Epidermal melanocyte (primary cell): Measurements from ENCODE around the gene BCL6.

ENCODE experiments used
- DNase-seq: peaks from one replicate; pipeline ENCODE4 v3.0.0; 2011; ENCODE audit warnings: low spot score; ENCODE audit not compliant: insufficient read length

The BCL6 gene

GRCh38 chr3:187762792-187763191, 17.5 kb upstream of the BCL6 start:
- no peak for DNase-seq

- no peak for DNase-seq
These were observed 14.3 kb upstream of the BCL6 start for GRCh38 chr3:187759601-187760000.

GRCh38 chr3:187758318-187758955, 13.2 kb upstream of the BCL6 start:
- no peak for DNase-seq

GRCh38 chr3:187753516-187753915, 8.2 kb upstream of the BCL6 start:
- no peak for DNase-seq

GRCh38 chr3:187750513-187751123, 5.3 kb upstream of the BCL6 start:
- DNase-seq = no peak

GRCh38 chr3:187750006-187750512, 4.8 kb upstream of the BCL6 start:
- no peak for DNase-seq

- DNase-seq = peak; percentile 33
These were observed 2.8 kb upstream of the BCL6 start for GRCh38 chr3:187748050-187748481.

- no peak for DNase-seq
These were observed 2.2 kb upstream of the BCL6 start for GRCh38 chr3:187747506-187747905.

- no peak for DNase-seq
These were observed 1.4 kb upstream of the BCL6 start for GRCh38 chr3:187746442-187747281.

- no peak for DNase-seq
These were observed 782 bp upstream of the BCL6 start for GRCh38 chr3:187746059-187746441.

GRCh38 chr3:187744169-187745151, 808 bp downstream of the BCL6 start:
- no peak for DNase-seq

GRCh38 chr3:187743195-187744141, 1.8 kb downstream of the BCL6 start:
- DNase-seq = no peak

GRCh38 chr3:187742351-187743171, 2.7 kb downstream of the BCL6 start:
- DNase-seq = no peak

- no peak for DNase-seq
These were observed 3.6 kb downstream of the BCL6 start for GRCh38 chr3:187741403-187742350.

GRCh38 chr3:187740421-187741399, 4.6 kb downstream of the BCL6 start:
- DNase-seq = no peak

GRCh38 chr3:187739561-187740332, 5.5 kb downstream of the BCL6 start:
- DNase-seq = peak; percentile 58
